ENCODE data around the gene MICAL2. TPM values are rescaled to one million over a fixed set of nuclear protein-coding genes. Genes with fewer than 3 reads are reported as not detected.

MICAL2 gene
- total RNA-seq, 4 donors from 2014 or later, result 24.7 to 53.7 (median 37.0) TPM

- intact Hi-C loops (cut with DNase I; ENCODE audit: low total_unique reads), result no loop called here
- H3K4me1 ChIP-seq, result peaks cover 6 to 23% of the 10 kb centered on the region in 2 donors
- ATAC-seq, result peak in 1 of 2 donors; percentile 24
Measured at GRCh38 chr11:12164061-12165014, 53.9 kb downstream of the MICAL2 start.

GRCh38 chr11:12165237-12165875 is 55.0 kb downstream of the MICAL2 start:
- peaks cover 0 to 21% of the 10 kb centered on the region in 2 donors for H3K4me1 ChIP-seq
- no peak overlapping the region for H3K4me3 ChIP-seq
- intact Hi-C loops (cut with DNase I; ENCODE audit: low total_unique reads), result no loop called here
- DNase-seq, result no peak
- H3K36me3 ChIP-seq, result peaks cover 0 to 4% of the 10 kb centered on the region in 2 donors
- no peak for TF ChIP-seq POLR2A (IDR thresholded peaks at IDR 0.05)
- no peak for TF ChIP-seq CTCF (IDR thresholded peaks at IDR 0.05 in 4 of 5, conservative IDR thresholded peaks at IDR 0.05 in 1 of 5)
- ATAC-seq, result no peak
- H3K27me3 ChIP-seq, result no peaks in the 10 kb centered on the region
- in situ Hi-C loops (cut with MboI; ENCODE audit: low sequenced_read_pairs in 4 of 4), result no loop called here
- no peaks in the 10 kb centered on the region for H3K9me3 ChIP-seq
- no peak overlapping the region for H3K27ac ChIP-seq

More at GRCh38 chr11:12164061-12165014, 53.9 kb downstream of the MICAL2 start:
- Histone ChIP-seq H3K4me3 (no peak overlapping the region), H3K27ac (peak overlapping the region; percentile 27 to 93 (median 60)), H3K27me3 (no peaks in the 10 kb centered on the region), H3K36me3 (peaks cover 0 to 4% of the 10 kb centered on the region in 2 donors), H3K9me3 (no peaks in the 10 kb centered on the region)
- in situ Hi-C loops (cut with MboI; ENCODE audit: low sequenced_read_pairs in 4 of 4), result no loop called here
- no peak for DNase-seq
- TF ChIP-seq POLR2A (IDR thresholded peaks at IDR 0.05), result peak in 1 of 2 donors; percentile 35
- no peak for TF ChIP-seq CTCF (IDR thresholded peaks at IDR 0.05 in 4 of 5, conservative IDR thresholded peaks at IDR 0.05 in 1 of 5)

GRCh38 chr11:12166299-12167060 is 56.1 kb downstream of the MICAL2 start:
- Histone ChIP-seq H3K4me1 (peaks cover 0 to 13% of the 10 kb centered on the region in 2 donors), H3K36me3 (peaks cover 0 to 4% of the 10 kb centered on the region in 2 donors), H3K27me3 (no peaks in the 10 kb centered on the region), H3K9me3 (no peaks in the 10 kb centered on the region), H3K27ac (no peak overlapping the region), H3K4me3 (no peak overlapping the region)
- no peak for DNase-seq
- in situ Hi-C loops (cut with MboI; ENCODE audit: low sequenced_read_pairs in 4 of 4), result no loop called here
- ATAC-seq, result no peak
- no peak for TF ChIP-seq CTCF (IDR thresholded peaks at IDR 0.05 in 4 of 5, conservative IDR thresholded peaks at IDR 0.05 in 1 of 5)
- TF ChIP-seq POLR2A (IDR thresholded peaks at IDR 0.05), result no peak
- intact Hi-C loops (cut with DNase I; ENCODE audit: low total_unique reads), result no loop called here

GRCh38 chr11:12167061-12168000 is 56.9 kb downstream of the MICAL2 start:
- DNase-seq, result no peak
- in situ Hi-C loops (cut with MboI; ENCODE audit: low sequenced_read_pairs in 4 of 4), result no loop called here
- intact Hi-C loops (cut with DNase I; ENCODE audit: low total_unique reads), result no loop called here
- Histone ChIP-seq H3K36me3 (no peaks in the 10 kb centered on the region), H3K4me1 (peaks cover 0 to 11% of the 10 kb centered on the region in 2 donors), H3K27me3 (no peaks in the 10 kb centered on the region), H3K27ac (peak overlapping the region in 1 of 4 donors; percentile 47), H3K9me3 (no peaks in the 10 kb centered on the region), H3K4me3 (no peak overlapping the region)
- TF ChIP-seq POLR2A (IDR thresholded peaks at IDR 0.05), result no peak
- TF ChIP-seq CTCF (IDR thresholded peaks at IDR 0.05 in 4 of 5, conservative IDR thresholded peaks at IDR 0.05 in 1 of 5), result no peak
- no peak for ATAC-seq

All from gastrocnemius medialis (tissue), 4 donors.